ENCODE results near the gene RNU5B-1.

Gene RNU5B-1

GRCh38 chr15:65329288-65329983 lies 25.0 kb downstream of the RNU5B-1 start:
- DNase-seq: no peak

GRCh38 chr15:65329984-65330735 lies 25.7 kb downstream of the RNU5B-1 start:
- no peak for DNase-seq

- no peak for DNase-seq
These were observed 26.6 kb downstream of the RNU5B-1 start for GRCh38 chr15:65330934-65331645.

- DNase-seq: no peak
These were observed 27.3 kb downstream of the RNU5B-1 start for GRCh38 chr15:65331811-65332210.

- no peak for DNase-seq
These were observed 28.1 kb downstream of the RNU5B-1 start for GRCh38 chr15:65332391-65333147.

GRCh38 chr15:65333148-65333820 lies 28.8 kb downstream of the RNU5B-1 start:
- no peak for DNase-seq

- no peak for DNase-seq
These were observed 29.4 kb downstream of the RNU5B-1 start for GRCh38 chr15:65333856-65334255.

- no peak for DNase-seq
These were observed 30.2 kb downstream of the RNU5B-1 start for GRCh38 chr15:65334586-65335231.

- DNase-seq: no peak
These were observed 31.0 kb downstream of the RNU5B-1 start for GRCh38 chr15:65335278-65336055.

- no peak for DNase-seq
These were observed 32.3 kb downstream of the RNU5B-1 start for GRCh38 chr15:65336493-65337435.

GRCh38 chr15:65337436-65338070 lies 33.1 kb downstream of the RNU5B-1 start:
- DNase-seq: no peak

- no peak for DNase-seq
These were observed 33.9 kb downstream of the RNU5B-1 start for GRCh38 chr15:65338366-65338765.

GRCh38 chr15:65338823-65339222 lies 34.3 kb downstream of the RNU5B-1 start:
- DNase-seq: no peak

- no peak for DNase-seq
These were observed 34.9 kb downstream of the RNU5B-1 start for GRCh38 chr15:65339416-65339815.

GRCh38 chr15:65339920-65340319 lies 35.4 kb downstream of the RNU5B-1 start:
- no peak for DNase-seq

- no peak for DNase-seq
These were observed 38.0 kb downstream of the RNU5B-1 start for GRCh38 chr15:65342493-65342892.

- no peak for DNase-seq
These were observed 39.0 kb downstream of the RNU5B-1 start for GRCh38 chr15:65343374-65343981.

GRCh38 chr15:65344214-65344913 lies 39.9 kb downstream of the RNU5B-1 start:
- DNase-seq: no peak

All from CD4-positive, alpha-beta T cell treated with Interleukin-21 for 1 hour (primary cell).